Choroid plexus epithelial cell (primary cell): Measurements from ENCODE around the gene CTIF.

ENCODE experiments used
- DNase-seq: peaks from one replicate; pipeline ENCODE4 v3.0.0-alpha.2; 2010; ENCODE audit warnings: low read depth
- H3K4me3 ChIP-seq: 2 replicates; pipeline ENCODE4 v1.5.1; 2011; ENCODE audit warnings: low read depth, mild to moderate bottlenecking, control low read depth, low read length, moderate library complexity
- CTCF ChIP-seq: conservative IDR thresholded peaks from 2 replicates; pipeline ENCODE4 v1.5.1; 2011; ENCODE audit warnings: low read depth, mild to moderate bottlenecking, control low read depth, inconsistent platforms, low read length, moderate library complexity

The CTIF gene

GRCh38 chr18:48861181-48861708, 322.4 kb downstream of the CTIF start:
- no peak for TF ChIP-seq CTCF
- no peak for DNase-seq
- no peak overlapping the region for H3K4me3 ChIP-seq

GRCh38 chr18:48862132-48862531, 323.3 kb downstream of the CTIF start:
- no peak overlapping the region for H3K4me3 ChIP-seq
- DNase-seq = peak; percentile 72
- no peak for TF ChIP-seq CTCF

GRCh38 chr18:48862678-48863270, 323.9 kb downstream of the CTIF start:
- peak; percentile 58 for DNase-seq
- no peak overlapping the region for H3K4me3 ChIP-seq
- TF ChIP-seq CTCF = no peak

- no peak for DNase-seq
- H3K4me3 ChIP-seq = no peak overlapping the region
- no peak for TF ChIP-seq CTCF
Measured at GRCh38 chr18:48863432-48864065, 324.7 kb downstream of the CTIF start.

- no peak for DNase-seq
- no peak overlapping the region for H3K4me3 ChIP-seq
- no peak for TF ChIP-seq CTCF
Measured at GRCh38 chr18:48864876-48865275, 326.0 kb downstream of the CTIF start.

GRCh38 chr18:48866028-48866733, 327.4 kb downstream of the CTIF start:
- no peak overlapping the region for H3K4me3 ChIP-seq
- no peak for TF ChIP-seq CTCF
- no peak for DNase-seq
